Trophoblast cell (in vitro differentiated cells and primary cell): ENCODE results near the gene CRISP2.

Source experiments
- DNase-seq, 2 donors: peaks; one replicate each; pipeline ENCODE4 v3.0.0-alpha.2; 2016
- H2AFZ ChIP-seq: 2 replicates; pipeline ENCODE4 v1.6.1; 2013; ENCODE audit warnings: low read length, moderate library complexity, mild to moderate bottlenecking; ENCODE audit not compliant: insufficient read depth, poor library complexity
- H2AK5ac ChIP-seq: 2 replicates; pipeline ENCODE4 v1.6.1; 2013; ENCODE audit warnings: mild to moderate bottlenecking, low read length
- H2BK120ac ChIP-seq: 2 replicates; pipeline ENCODE4 v1.6.1; 2013; ENCODE audit warnings: low read length, mild to moderate bottlenecking, moderate library complexity; ENCODE audit not compliant: insufficient read depth, poor library complexity
- H2BK12ac ChIP-seq: 2 replicates; pipeline ENCODE4 v1.6.1; 2013; ENCODE audit warnings: mild to moderate bottlenecking, low read length, moderate library complexity
- H2BK5ac ChIP-seq: 2 replicates; pipeline ENCODE4 v1.6.1; 2013; ENCODE audit warnings: low read length, low read depth, moderate library complexity, mild to moderate bottlenecking; ENCODE audit not compliant: poor library complexity
- H3K14ac ChIP-seq: 2 replicates; pipeline ENCODE4 v1.6.1; 2013; ENCODE audit warnings: mild to moderate bottlenecking, low read length
- H3K18ac ChIP-seq: 2 replicates; pipeline ENCODE4 v1.6.1; 2013; ENCODE audit warnings: mild to moderate bottlenecking, low read length
- H3K23ac ChIP-seq: 2 replicates; pipeline ENCODE4 v1.6.1; 2013; ENCODE audit warnings: low read length
- H3K27ac ChIP-seq: 2 replicates; pipeline ENCODE4 v1.5.1; 2013; ENCODE audit warnings: low read depth, mild to moderate bottlenecking, inconsistent platforms, low read length, moderate library complexity
- H3K27me3 ChIP-seq: 2 replicates; pipeline ENCODE4 v1.6.1; 2013; ENCODE audit warnings: inconsistent platforms, mild to moderate bottlenecking, low read length, moderate library complexity; ENCODE audit not compliant: insufficient read depth
- H3K36me3 ChIP-seq, 2 experiments: 1 replicate in 1 of 2; 2 replicates in 1 of 2; pipeline ENCODE4 v1.6.1; 2013; ENCODE audit warnings: low read length in 2 of 2, mild to moderate bottlenecking in 2 of 2, moderate library complexity in 1 of 2; ENCODE audit not compliant: insufficient read depth in 2 of 2, control insufficient read depth in 1 of 2
- H3K4ac ChIP-seq: 2 replicates; pipeline ENCODE4 v1.6.1; 2013; ENCODE audit warnings: low read depth, mild to moderate bottlenecking, low read length, moderate library complexity
- H3K4me1 ChIP-seq, 2 experiments: 1 replicate in 1 of 2; 2 replicates in 1 of 2; pipeline ENCODE4 v1.6.1; 2013; ENCODE audit warnings: low read length in 2 of 2, mild to moderate bottlenecking in 2 of 2, moderate library complexity in 1 of 2; ENCODE audit not compliant: insufficient read depth in 2 of 2, control insufficient read depth in 1 of 2
- H3K4me2 ChIP-seq: 2 replicates; pipeline ENCODE4 v1.6.1; 2013; ENCODE audit warnings: inconsistent platforms, mild to moderate bottlenecking, low read length, moderate library complexity
- H3K4me3 ChIP-seq: 2 replicates; pipeline ENCODE4 v1.5.1; 2013; ENCODE audit warnings: mild to moderate bottlenecking, low read depth, low read length, inconsistent platforms
- H3K79me1 ChIP-seq: one replicate; pipeline ENCODE4 v1.6.1; 2013; ENCODE audit warnings: low read length
- H3K79me2 ChIP-seq: 2 replicates; pipeline ENCODE4 v1.6.1; 2013; ENCODE audit warnings: low read length, mild to moderate bottlenecking; ENCODE audit not compliant: control insufficient read depth, insufficient read depth, poor library complexity
- H3K9ac ChIP-seq: 2 replicates; pipeline ENCODE4 v1.6.1; 2013; ENCODE audit warnings: mild to moderate bottlenecking, low read length
- H3K9me3 ChIP-seq: 2 replicates; pipeline ENCODE4 v1.6.1; 2013; ENCODE audit warnings: low read depth, mild to moderate bottlenecking, control low read depth, inconsistent platforms, low read length; ENCODE audit not compliant: insufficient read depth
- H4K12ac ChIP-seq: 2 replicates; pipeline ENCODE4 v1.6.1; 2013; ENCODE audit warnings: low read depth, mild to moderate bottlenecking, low read length, moderate library complexity
- H4K8ac ChIP-seq: 2 replicates; pipeline ENCODE4 v1.6.1; 2013; ENCODE audit warnings: low read depth, mild to moderate bottlenecking, low read length, moderate library complexity
- H4K91ac ChIP-seq: one replicate; pipeline ENCODE4 v1.6.1; 2013; ENCODE audit warnings: low read depth, mild to moderate bottlenecking, low read length, moderate library complexity
- WGBS: extraction: QIAGEN DNeasy Blood & Tissue Kit; methylation state at CpG from one replicate; pipeline ENCODE4 v1.1.7; 2013; ENCODE audit warnings: missing lambda C conversion rate; ENCODE audit not compliant: insufficient read length, insufficient coverage; ENCODE audit errors: extremely low coverage; 5-methylcytosine and 5-hydroxymethylcytosine counted together

CRISP2 gene

DNA sequence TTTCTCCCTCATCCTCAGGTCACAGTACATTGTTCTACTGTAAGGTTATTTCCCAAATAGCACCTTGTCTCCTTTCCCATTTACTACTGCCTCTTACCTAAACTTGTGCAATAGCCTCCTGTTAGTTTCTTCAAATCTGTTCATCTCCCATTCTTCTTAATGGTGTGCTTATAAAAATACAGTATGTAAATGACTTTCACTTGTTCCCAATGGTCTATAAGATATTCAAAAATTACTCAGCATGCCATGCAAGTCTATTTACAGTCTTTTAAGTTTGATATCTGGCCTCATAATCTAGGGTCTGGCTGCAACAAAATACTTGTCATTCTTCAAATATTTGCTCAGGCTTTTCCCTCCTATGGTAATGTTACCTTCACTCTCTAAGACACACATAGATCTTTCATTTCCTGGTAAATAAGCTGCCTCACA, 45.2 kb downstream of the CRISP2 start:
- Histone ChIP-seq H4K8ac (no peak overlapping the region), H3K79me1 (no peaks in the 10 kb centered on the region), H3K79me2 (no peaks in the 10 kb centered on the region), H2BK5ac (no peak overlapping the region), H2AFZ (no peak overlapping the region), H2BK120ac (no peak overlapping the region), H3K23ac (no peak overlapping the region), H2BK12ac (no peak overlapping the region), H3K27ac (peak overlapping the region; percentile 26), H3K27me3 (no peaks in the 10 kb centered on the region), H4K91ac (no peak overlapping the region), H3K18ac (no peak overlapping the region), H3K4me3 (no peak overlapping the region), H3K4ac (no peak overlapping the region), H3K9me3 (no peaks in the 10 kb centered on the region), H3K9ac (no peak overlapping the region), H3K36me3 (no peaks in the 10 kb centered on the region), H3K4me1 (no peaks in the 10 kb centered on the region), H4K12ac (no peak overlapping the region), H3K14ac (no peak overlapping the region), H2AK5ac (no peak overlapping the region), H3K4me2 (no peak overlapping the region)
- no peak for DNase-seq

DNA sequence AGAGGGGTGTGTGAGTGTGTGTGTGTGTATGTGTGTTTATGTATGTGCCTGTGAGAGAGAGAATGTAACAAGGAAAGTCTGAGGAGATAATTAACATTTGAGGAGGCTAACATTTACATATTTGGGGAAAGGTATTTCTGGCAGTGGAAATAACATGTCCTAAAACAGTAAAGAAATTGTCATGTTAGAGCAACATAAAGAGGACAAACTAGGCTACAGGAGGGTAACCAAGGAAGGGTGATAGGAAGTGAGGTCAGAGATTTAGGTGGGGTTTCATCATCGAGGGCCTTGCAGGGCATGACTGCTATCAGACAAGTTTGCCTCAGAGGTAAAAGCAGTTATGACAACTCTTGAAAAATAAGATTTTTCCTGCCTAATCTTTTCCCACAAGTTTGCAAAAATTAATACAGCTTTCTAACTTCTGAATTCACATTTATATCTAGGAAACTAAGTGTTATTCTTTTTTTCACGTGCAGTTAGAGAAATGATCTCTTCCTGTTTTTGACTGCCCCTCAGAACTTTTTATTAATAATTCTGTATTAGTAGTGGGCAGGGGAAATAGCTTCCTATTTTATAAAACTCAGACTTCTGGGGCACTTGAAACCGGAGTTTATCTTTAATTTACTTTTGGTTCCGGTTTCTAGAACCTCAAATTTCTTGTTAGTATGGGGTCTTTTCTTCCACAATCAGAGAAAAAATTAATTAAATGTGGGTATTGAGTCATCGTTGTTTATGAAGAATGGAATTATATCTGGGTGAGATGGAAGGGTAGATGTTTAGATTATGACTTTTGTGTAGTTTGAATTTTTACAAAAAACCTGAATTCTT, 46.2 kb downstream of the CRISP2 start:
- Histone ChIP-seq H3K4me3 (no peak overlapping the region), H3K4ac (no peak overlapping the region), H4K8ac (no peak overlapping the region), H3K79me1 (no peaks in the 10 kb centered on the region), H2BK12ac (peak overlapping the region; percentile 76), H3K27me3 (no peaks in the 10 kb centered on the region), H4K12ac (no peak overlapping the region), H3K36me3 (no peaks in the 10 kb centered on the region), H2BK120ac (peak overlapping the region; percentile 83), H3K9me3 (no peaks in the 10 kb centered on the region), H3K4me2 (no peak overlapping the region), H2BK5ac (no peak overlapping the region), H3K27ac (no peak overlapping the region), H3K9ac (no peak overlapping the region), H3K23ac (no peak overlapping the region), H3K18ac (no peak overlapping the region), H2AK5ac (no peak overlapping the region), H2AFZ (no peak overlapping the region), H3K4me1 (no peaks in the 10 kb centered on the region), H4K91ac (peak overlapping the region; percentile 55), H3K14ac (no peak overlapping the region), H3K79me2 (no peaks in the 10 kb centered on the region)
- 100% methylated on average over 1 of the region's 5 CpGs for WGBS
- DNase-seq, result no peak

DNA sequence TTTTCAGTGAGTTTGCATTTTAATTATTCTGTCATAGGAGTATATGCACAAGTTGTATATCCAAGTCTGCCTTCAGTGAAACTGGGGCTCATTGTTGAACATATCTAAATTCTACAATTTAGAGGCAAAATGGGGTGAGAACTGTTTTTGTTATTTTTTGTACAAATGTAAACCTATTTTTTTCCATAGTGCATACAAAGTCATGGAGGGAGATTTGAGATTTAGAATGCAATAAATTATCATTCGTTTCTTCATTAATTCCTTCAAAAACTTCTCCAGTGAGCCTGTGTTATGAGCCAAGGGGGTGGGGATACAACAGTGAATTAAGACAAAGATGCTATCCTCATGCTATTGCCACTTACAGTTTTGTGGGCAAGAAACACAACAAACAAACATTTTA, 46.9 kb downstream of the CRISP2 start:
- no peaks in the 10 kb centered on the region for H3K79me1 ChIP-seq
- H3K9ac ChIP-seq, result no peak overlapping the region
- H3K36me3 ChIP-seq, result no peaks in the 10 kb centered on the region
- no peak overlapping the region for H2BK120ac ChIP-seq
- H3K18ac ChIP-seq, result no peak overlapping the region
- H3K4me3 ChIP-seq, result no peak overlapping the region
- no peak overlapping the region for H3K23ac ChIP-seq
- no peak overlapping the region for H4K91ac ChIP-seq
- H3K4me2 ChIP-seq, result no peak overlapping the region
- no peak overlapping the region for H2BK12ac ChIP-seq
- no peak overlapping the region for H4K12ac ChIP-seq
- no peak overlapping the region for H3K4ac ChIP-seq
- no peak overlapping the region for H2AFZ ChIP-seq
- H3K9me3 ChIP-seq, result no peaks in the 10 kb centered on the region
- H2AK5ac ChIP-seq, result no peak overlapping the region
- H4K8ac ChIP-seq, result no peak overlapping the region
- WGBS, result no CpG with 5 or more reads among the region's 1 CpG
- H2BK5ac ChIP-seq, result no peak overlapping the region
- no peaks in the 10 kb centered on the region for H3K27me3 ChIP-seq
- H3K14ac ChIP-seq, result no peak overlapping the region
- no peaks in the 10 kb centered on the region for H3K79me2 ChIP-seq
- no peak for DNase-seq
- no peak overlapping the region for H3K27ac ChIP-seq
- H3K4me1 ChIP-seq, result no peaks in the 10 kb centered on the region

DNA sequence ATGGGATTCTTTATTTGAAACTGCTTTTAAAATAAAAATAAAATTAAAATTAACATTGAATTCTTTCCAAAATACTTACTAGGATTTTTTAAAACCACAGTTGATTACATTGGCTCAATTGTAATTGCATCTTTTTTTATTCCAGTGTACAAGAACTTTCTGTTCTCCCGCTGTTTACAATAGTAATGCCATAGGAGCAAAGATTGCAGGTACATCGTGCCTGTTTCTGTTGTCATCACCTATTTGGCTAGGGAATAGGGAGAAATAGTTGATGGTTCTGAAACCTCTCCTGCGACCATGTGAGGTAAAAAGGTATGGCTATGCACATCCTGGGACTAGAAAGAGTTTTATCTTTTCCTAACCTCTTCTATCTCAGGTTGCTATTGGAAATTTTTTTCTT, 48.5 kb downstream of the CRISP2 start:
- H3K4me1 ChIP-seq, result no peaks in the 10 kb centered on the region
- no peak overlapping the region for H3K14ac ChIP-seq

More for the DNA sequence above, 48.5 kb downstream of the CRISP2 start:
- no peaks in the 10 kb centered on the region for H3K79me2 ChIP-seq
- H4K8ac ChIP-seq, result no peak overlapping the region
- no peak overlapping the region for H2BK120ac ChIP-seq
- H3K4me2 ChIP-seq, result no peak overlapping the region
- H2BK5ac ChIP-seq, result no peak overlapping the region
- no peaks in the 10 kb centered on the region for H3K27me3 ChIP-seq
- no peak overlapping the region for H3K18ac ChIP-seq
- no peak overlapping the region for H2AK5ac ChIP-seq
- no peak overlapping the region for H3K4ac ChIP-seq
- no peak overlapping the region for H4K12ac ChIP-seq
- WGBS, result no CpG with 5 or more reads among the region's 3 CpGs
- no peak overlapping the region for H3K4me3 ChIP-seq
- H2AFZ ChIP-seq, result no peak overlapping the region
- no peak overlapping the region for H3K27ac ChIP-seq
- H3K9me3 ChIP-seq, result no peaks in the 10 kb centered on the region
- no peaks in the 10 kb centered on the region for H3K79me1 ChIP-seq
- H3K9ac ChIP-seq, result no peak overlapping the region
- H2BK12ac ChIP-seq, result no peak overlapping the region
- no peak for DNase-seq
- no peak overlapping the region for H3K23ac ChIP-seq
- H4K91ac ChIP-seq, result no peak overlapping the region
- H3K36me3 ChIP-seq, result no peaks in the 10 kb centered on the region
